Left lung (tissue), 10 donors: ENCODE measurements around the gene CPT1B. TPM values are rescaled to one million over a fixed set of nuclear protein-coding genes. Genes with fewer than 3 reads are reported as not detected.

ENCODE experiments used
- ATAC-seq: fragments of 200-7000 bp; cut with Tn5 transposase; one replicate; pipeline ENCODE4 v1.9.1; 2020; ENCODE audit warnings: moderate library complexity
- DNase-seq, 4 donors: peaks; one replicate each; pipeline ENCODE4 v3.0.0-alpha.2; 2013 to 2020
- H3K27ac ChIP-seq, 2 donors: fragments of 200-600 bp; sonication (generic) in 1 of 2; one replicate each; pipeline versions ENCODE4 v1.5.0 to v1.8.0; 2020 to 2021
- H3K27me3 ChIP-seq, 2 donors: fragments of 200-600 bp; sonication (generic) in 1 of 2; one replicate each; pipeline versions ENCODE4 v1.5.0 to v1.8.0; 2020 to 2021
- H3K36me3 ChIP-seq, 2 donors: fragments of 200-600 bp; sonication (generic) in 1 of 2; one replicate each; pipeline versions ENCODE4 v1.5.0 to v1.8.0; 2020 to 2021
- H3K4me1 ChIP-seq, 2 donors: fragments of 200-600 bp; one replicate each; pipeline ENCODE4 v1.8.0; 2021
- H3K4me3 ChIP-seq, 2 donors: fragments of 200-600 bp; sonication (generic) in 1 of 2; one replicate each; pipeline versions ENCODE4 v1.5.0 to v1.8.0; 2020 to 2021; ENCODE audit warnings: mild to moderate bottlenecking in 1 of 2
- H3K9me3 ChIP-seq, 2 donors: fragments of 200-600 bp; sonication (generic) in 1 of 2; one replicate each; pipeline versions ENCODE4 v1.5.0 to v1.8.0; 2020 to 2021
- intact Hi-C, 2 donors: fragments of 100-400 bp; cut with DNase I; formaldehyde crosslinking; loops; one replicate each; pipeline versions ENCODE4 v1.11.2 to v1.14.2; 2022
- polyA plus RNA-seq, 6 donors: library from polyadenylated mRNA; unstranded; fragments of 120-200 nt; gene quantifications; one replicate each; pipeline ENCODE4 v1.2.1, GENCODE V29; 2013; ENCODE audit not compliant: insufficient read length in 6 of 6
- total RNA-seq, 2 donors: library from RNA; stranded (reverse); fragmentation: NEBNext Ultra II Directional; extraction: Animal tissue kit (Norgen Biotek cat#: 25700); gene quantifications; one replicate each; pipeline ENCODE4 v1.2.1, GENCODE V29; 2021
- TF ChIP-seq, protein P1 (sequence below), 2 donors: fragments of 200-600 bp; sonication (generic) in 1 of 2; IDR thresholded peaks; one replicate each; pipeline versions ENCODE4 v1.5.0 to v1.8.0; 2021; ENCODE audit warnings: antibody characterized with exemption in 2 of 2
- donor health status: DM: no; HTN: yes; CAD: no.
- donor health status: DM: no; HTN: no; CAD: no.

Gene CPT1B
- total and polyA plus RNA-seq, 8 donors: 9.8 to 20.0 (median 13.4) TPM

DNA sequence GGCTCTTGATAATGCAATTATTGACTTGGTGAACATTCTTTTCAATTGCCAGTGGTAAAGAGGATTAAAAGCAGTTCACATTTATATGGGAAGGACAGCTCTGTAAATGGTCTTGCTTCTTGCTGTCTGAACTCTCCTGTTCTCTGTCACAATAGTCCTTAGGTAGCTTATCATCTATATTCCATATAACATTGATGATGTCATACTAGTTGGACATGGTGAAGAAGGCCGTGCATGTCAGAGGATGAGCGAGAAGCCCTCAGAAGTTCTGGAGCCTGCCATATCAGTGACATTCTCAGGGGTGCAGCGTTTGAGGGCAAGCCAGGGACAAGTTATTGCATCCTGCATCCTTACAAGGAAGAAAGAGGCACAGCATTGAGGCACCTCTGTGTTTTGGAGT, 7.0 kb upstream of the CPT1B start:
- Histone ChIP-seq H3K27me3 (no peaks in the 10 kb centered on the region), H3K4me3 (no peak overlapping the region), H3K9me3 (no peaks in the 10 kb centered on the region), H3K27ac (no peak overlapping the region), H3K36me3 (peaks cover 0 to 11% of the 10 kb centered on the region in 2 donors), H3K4me1 (peaks cover 5 to 25% of the 10 kb centered on the region in 2 donors)
- DNase-seq (no peak), ATAC-seq (no peak)
- TF ChIP-seq, protein P1, sequence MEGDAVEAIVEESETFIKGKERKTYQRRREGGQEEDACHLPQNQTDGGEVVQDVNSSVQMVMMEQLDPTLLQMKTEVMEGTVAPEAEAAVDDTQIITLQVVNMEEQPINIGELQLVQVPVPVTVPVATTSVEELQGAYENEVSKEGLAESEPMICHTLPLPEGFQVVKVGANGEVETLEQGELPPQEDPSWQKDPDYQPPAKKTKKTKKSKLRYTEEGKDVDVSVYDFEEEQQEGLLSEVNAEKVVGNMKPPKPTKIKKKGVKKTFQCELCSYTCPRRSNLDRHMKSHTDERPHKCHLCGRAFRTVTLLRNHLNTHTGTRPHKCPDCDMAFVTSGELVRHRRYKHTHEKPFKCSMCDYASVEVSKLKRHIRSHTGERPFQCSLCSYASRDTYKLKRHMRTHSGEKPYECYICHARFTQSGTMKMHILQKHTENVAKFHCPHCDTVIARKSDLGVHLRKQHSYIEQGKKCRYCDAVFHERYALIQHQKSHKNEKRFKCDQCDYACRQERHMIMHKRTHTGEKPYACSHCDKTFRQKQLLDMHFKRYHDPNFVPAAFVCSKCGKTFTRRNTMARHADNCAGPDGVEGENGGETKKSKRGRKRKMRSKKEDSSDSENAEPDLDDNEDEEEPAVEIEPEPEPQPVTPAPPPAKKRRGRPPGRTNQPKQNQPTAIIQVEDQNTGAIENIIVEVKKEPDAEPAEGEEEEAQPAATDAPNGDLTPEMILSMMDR (IDR thresholded peaks at IDR 0.05): no peak
- intact Hi-C loops: no loop called here

DNA sequence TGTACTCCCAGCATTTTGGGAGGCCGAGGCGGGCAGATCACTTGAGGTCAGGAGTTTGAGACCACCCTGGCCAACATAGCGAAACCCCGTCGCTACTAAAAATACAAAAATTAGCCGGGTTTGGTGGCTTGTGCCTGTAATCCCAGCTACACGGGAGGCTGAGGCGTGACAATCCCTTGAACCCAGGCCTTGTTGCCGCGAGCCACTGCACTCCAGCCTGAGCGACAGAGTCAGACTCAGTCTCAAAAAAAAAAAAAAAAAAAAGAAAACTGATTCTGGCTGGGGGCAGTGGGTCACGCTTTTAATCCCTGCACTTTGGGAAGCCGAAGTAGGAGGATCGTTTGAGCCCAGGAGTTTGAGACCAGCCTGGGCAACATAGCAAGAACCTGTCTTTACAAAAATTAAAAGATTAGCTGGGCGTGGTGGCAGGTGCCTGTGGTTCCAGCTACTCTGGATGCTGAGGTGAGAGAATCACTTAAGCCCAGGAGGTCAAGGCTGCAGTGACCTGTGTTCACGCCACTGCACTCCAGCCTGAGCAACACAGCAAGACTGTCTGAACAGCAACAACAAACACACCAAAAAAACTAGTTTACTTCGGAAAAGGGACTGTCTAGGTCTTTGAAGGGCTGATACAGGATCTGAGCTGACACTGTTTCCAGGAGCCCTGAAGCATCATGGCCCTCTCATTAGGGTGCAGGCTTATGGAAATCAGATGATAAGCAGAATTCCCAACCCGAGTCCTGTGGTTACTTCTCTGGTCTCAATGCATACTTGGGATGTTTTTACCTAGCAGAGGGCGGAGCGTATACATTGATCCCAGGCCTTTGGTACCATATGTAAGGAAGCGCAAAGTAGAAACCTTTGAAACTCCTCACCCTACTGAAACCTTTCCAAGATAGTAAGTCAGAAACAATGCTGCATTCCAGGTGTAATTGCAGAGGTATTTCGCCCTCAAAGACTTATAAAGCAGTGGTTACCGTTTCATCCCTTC, 6.2 kb upstream of the CPT1B start:
- intact Hi-C loops: no loop called here
- Histone ChIP-seq H3K27ac (no peak overlapping the region), H3K4me1 (peaks cover 5 to 25% of the 10 kb centered on the region in 2 donors), H3K9me3 (no peaks in the 10 kb centered on the region), H3K36me3 (peaks cover 0 to 17% of the 10 kb centered on the region in 2 donors), H3K4me3 (no peak overlapping the region), H3K27me3 (no peaks in the 10 kb centered on the region)
- DNase-seq: no peak
- ATAC-seq: no peak
- TF ChIP-seq, protein P1 (IDR thresholded peaks at IDR 0.05): no peak

DNA sequence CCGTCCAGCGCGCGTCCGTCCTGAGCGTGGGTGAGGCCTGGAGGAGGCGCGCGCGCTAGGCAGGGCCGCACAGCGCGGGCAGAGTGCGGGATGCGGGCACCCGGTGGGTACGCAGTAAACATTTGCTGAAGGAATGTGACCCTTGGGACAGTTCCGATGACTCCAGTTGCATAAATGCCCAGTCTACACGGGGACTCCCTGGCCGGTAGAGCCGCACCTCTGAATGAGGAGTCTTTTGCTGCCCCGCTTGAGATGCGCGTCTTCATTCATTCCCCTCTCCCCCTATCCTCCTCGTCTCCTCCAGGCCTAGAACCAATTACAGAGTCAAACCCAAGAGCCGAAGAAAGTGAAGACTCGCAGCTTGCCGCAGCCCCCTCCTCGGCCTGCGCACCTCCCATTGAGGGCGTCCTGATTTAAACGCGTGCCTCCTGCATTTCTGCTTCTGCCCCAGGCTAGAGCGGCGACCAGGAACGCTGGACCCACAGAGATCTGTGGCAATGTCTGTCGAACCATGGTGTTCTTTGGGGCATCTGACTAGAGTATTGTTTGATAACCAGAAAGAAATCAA, 5.2 kb upstream of the CPT1B start:
- ATAC-seq: peak; percentile 33
- peaks cover 8 to 33% of the 10 kb centered on the region in 2 donors for H3K4me1 ChIP-seq
- intact Hi-C loops: no loop called here
- no peak for DNase-seq
- peaks cover 0 to under 1% of the 10 kb centered on the region in 2 donors for H3K27me3 ChIP-seq
- TF ChIP-seq, protein P1 (IDR thresholded peaks at IDR 0.05): peak in 1 of 2 donors; percentile 7
- H3K36me3 ChIP-seq: peaks cover 0 to 25% of the 10 kb centered on the region in 2 donors
- H3K9me3 ChIP-seq: no peaks in the 10 kb centered on the region
- peak overlapping the region; percentile 77 to 91 for H3K4me3 ChIP-seq
- peak overlapping the region; percentile 99 to 100 for H3K27ac ChIP-seq

DNA sequence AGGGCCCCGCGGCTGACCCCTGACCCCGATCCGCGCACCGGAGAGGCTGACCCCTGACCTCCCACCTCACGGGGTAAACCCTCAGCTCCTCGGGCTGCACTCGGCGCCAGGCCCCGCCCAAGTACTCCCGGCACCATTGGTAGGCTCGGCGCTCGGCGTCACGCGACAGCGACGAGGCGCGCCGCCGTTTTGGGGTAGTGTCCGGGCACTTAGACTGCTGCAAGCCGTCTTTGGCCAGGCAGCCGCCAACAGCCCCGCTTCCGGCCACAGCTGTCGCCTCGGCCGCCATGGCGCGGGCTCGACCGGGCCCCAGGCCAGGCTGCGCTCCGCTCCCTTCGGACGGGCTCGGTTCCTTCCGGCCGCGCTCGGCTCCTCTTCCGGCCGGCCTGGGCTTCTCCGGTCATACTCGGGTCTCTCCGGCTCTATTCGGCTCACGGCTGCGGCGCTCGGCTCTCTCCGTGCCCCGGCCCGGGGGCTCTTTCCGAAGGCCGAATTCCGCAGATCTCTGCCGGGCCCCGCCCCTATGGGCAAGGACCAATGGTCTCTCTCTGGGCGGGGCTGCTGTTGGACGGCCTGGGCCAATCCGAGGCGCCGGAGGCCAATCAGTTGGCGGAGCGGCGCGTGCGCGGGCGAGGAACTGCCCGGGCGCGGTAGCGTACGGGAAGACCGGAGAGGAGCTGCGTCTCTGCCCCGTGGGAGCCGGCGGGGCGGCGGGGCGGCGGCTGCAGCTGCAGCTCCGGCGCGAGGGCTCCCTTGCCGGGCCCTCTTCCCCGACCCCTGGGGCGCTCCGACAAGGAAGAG, 4.5 kb upstream of the CPT1B start, which contains the start of gene CHKB:
CHKB (minus strand) TSS at position 357 of the 801 bp plus-strand sequence; CDS start at position 289, 68 bp downstream.
- intact Hi-C loops: no loop called here
- no peaks in the 10 kb centered on the region for H3K9me3 ChIP-seq
- peak within 1 kb of the TSS; percentile 99 to 100 for H3K27ac ChIP-seq
- ATAC-seq (peak; percentile 98), DNase-seq (peak; percentile 98 to 99 (median 99))
- peak within 1 kb of the TSS; percentile 77 to 91 for H3K4me3 ChIP-seq
- TF ChIP-seq, protein P1 (IDR thresholded peaks at IDR 0.05): peak in 1 of 2 donors; percentile 29
- H3K27me3 ChIP-seq: peaks cover 0 to 5% of the 10 kb centered on the region in 2 donors
- peaks cover 10 to 38% of the 10 kb centered on the region in 2 donors for H3K4me1 ChIP-seq
- H3K36me3 ChIP-seq: peaks cover 0 to 25% of the 10 kb centered on the region in 2 donors
